Tibial nerve (tissue), 4 donors: Measurements from ENCODE around the gene DLGAP1. TPM values are rescaled to one million over a fixed set of nuclear protein-coding genes. Genes with fewer than 3 reads are reported as not detected.

Source experiments
- DNase-seq, 2 donors: peaks; one replicate each; pipeline ENCODE4 v3.0.0-alpha.2; 2019; ENCODE audit warnings: low spot score in 2 of 2
- H3K27ac ChIP-seq, 4 donors: fragments of 200-600 bp; sonication (generic) in 3 of 4; one replicate each; pipeline ENCODE4 v1.5.1; 2017 to 2019; ENCODE audit warnings: mild to moderate bottlenecking in 1 of 4
- H3K27me3 ChIP-seq, 2 donors: fragments of 200-600 bp; sonication (generic) in 1 of 2; one replicate each; pipeline versions ENCODE4 v1.5.1 to v1.6.0; 2017 to 2019
- H3K36me3 ChIP-seq, 3 donors: fragments of 200-600 bp; sonication (generic); one replicate each; pipeline ENCODE4 v1.5.1; 2018 to 2019
- H3K4me1 ChIP-seq, 4 donors: fragments of 200-600 bp; sonication (generic) in 3 of 4; one replicate each; pipeline ENCODE4 v1.5.1; 2017 to 2019
- H3K4me3 ChIP-seq, 4 donors: fragments of 200-600 bp; sonication (generic) in 3 of 4; one replicate each; pipeline ENCODE4 v1.5.1; 2017 to 2019; ENCODE audit warnings: mild to moderate bottlenecking in 1 of 4, moderate library complexity in 1 of 4
- H3K9me3 ChIP-seq, 4 donors: fragments of 200-600 bp; sonication (generic) in 3 of 4; one replicate each; pipeline ENCODE4 v1.5.1; 2017 to 2019
- CTCF ChIP-seq, 5 experiments: fragments of 200-600 bp in 3 of 5; fragments of 450-650 bp in 2 of 5; sonication (generic) in 3 of 5; IDR thresholded peaks; one replicate each; pipeline ENCODE4 v1.5.1; 2016 to 2019; ENCODE audit warnings: antibody characterized with exemption in 5 of 5, mild to moderate bottlenecking in 3 of 5, moderate library complexity in 2 of 5
- EP300 ChIP-seq, 2 donors: sonication (generic); formaldehyde crosslinking; IDR thresholded peaks; one replicate each; pipeline ENCODE4 v1.6.1; 2017; ENCODE audit warnings: antibody characterized with exemption in 2 of 2, mild to moderate bottlenecking in 1 of 2
- POLR2A ChIP-seq, 2 donors: fragments of 450-650 bp; IDR thresholded peaks; one replicate each; pipeline ENCODE4 v1.6.1; 2017; ENCODE audit warnings: antibody characterized with exemption in 2 of 2, mild to moderate bottlenecking in 2 of 2, moderate library complexity in 2 of 2
- WGBS, 2 donors: methylation state at CpG; one replicate each; pipeline ENCODE4 v1.1.5; 2018; 5-methylcytosine and 5-hydroxymethylcytosine counted together
- total RNA-seq, 4 donors: library from RNA; depleted of rRNA; stranded (reverse); fragments of >200 nt; gene quantifications; one replicate each; pipeline ENCODE4 v1.1.0, GENCODE V29; 2016

Gene DLGAP1
- total RNA-seq, 4 donors from 2014 or later: 1.5 to 18.3 (median 2.5) TPM

- Histone ChIP-seq H3K4me3 (no peak overlapping the region), H3K27me3 (no peaks in the 10 kb centered on the region), H3K9me3 (no peaks in the 10 kb centered on the region), H3K4me1 (peaks cover 0 to 4% (median 0%) of the 10 kb centered on the region in 4 donors), H3K36me3 (no peaks in the 10 kb centered on the region), H3K27ac (no peak overlapping the region)
- TF ChIP-seq CTCF (IDR thresholded peaks at IDR 0.05) (no peak), POLR2A (IDR thresholded peaks at IDR 0.05) (no peak), EP300 (IDR thresholded peaks at IDR 0.05) (no peak)
- no peak for DNase-seq
Observed at GRCh38 chr18:3824101-3824500, 631.0 kb downstream of the DLGAP1 start.

- 92 to 96% methylated on average over 3 of the region's 3 CpGs for WGBS, 2 donors
- TF ChIP-seq EP300 (IDR thresholded peaks at IDR 0.05) (no peak), CTCF (IDR thresholded peaks at IDR 0.05) (no peak), POLR2A (IDR thresholded peaks at IDR 0.05) (no peak)
- no peak for DNase-seq
- Histone ChIP-seq H3K36me3 (no peaks in the 10 kb centered on the region), H3K9me3 (no peaks in the 10 kb centered on the region), H3K27me3 (no peaks in the 10 kb centered on the region), H3K4me1 (peaks cover 0 to 4% (median 0%) of the 10 kb centered on the region in 4 donors), H3K27ac (no peak overlapping the region), H3K4me3 (no peak overlapping the region)
Observed at GRCh38 chr18:3823073-3823472, 632.0 kb downstream of the DLGAP1 start.

- no peak overlapping the region for H3K27ac ChIP-seq
- 38 to 48% methylated on average over 4 of the region's 4 CpGs for WGBS, 2 donors
- H3K36me3 ChIP-seq: no peaks in the 10 kb centered on the region
- no peaks in the 10 kb centered on the region for H3K4me1 ChIP-seq
- H3K9me3 ChIP-seq: no peaks in the 10 kb centered on the region
- H3K4me3 ChIP-seq: no peak overlapping the region
- TF ChIP-seq EP300 (IDR thresholded peaks at IDR 0.05): no peak
- no peak for TF ChIP-seq CTCF (IDR thresholded peaks at IDR 0.05)
- no peak for TF ChIP-seq POLR2A (IDR thresholded peaks at IDR 0.05)
- H3K27me3 ChIP-seq: no peaks in the 10 kb centered on the region
- DNase-seq: no peak
Observed at GRCh38 chr18:3821524-3821923, 633.6 kb downstream of the DLGAP1 start.

GRCh38 chr18:3819961-3820360 is 635.1 kb downstream of the DLGAP1 start:
- no peak for DNase-seq
- no peaks in the 10 kb centered on the region for H3K4me1 ChIP-seq
- 90 to 92% methylated on average over 7 of the region's 7 CpGs for WGBS, 2 donors
- TF ChIP-seq CTCF (IDR thresholded peaks at IDR 0.05) (no peak), EP300 (IDR thresholded peaks at IDR 0.05) (no peak), POLR2A (IDR thresholded peaks at IDR 0.05) (no peak)
- H3K36me3 ChIP-seq: no peaks in the 10 kb centered on the region
- H3K9me3 ChIP-seq: no peaks in the 10 kb centered on the region
- no peak overlapping the region for H3K27ac ChIP-seq
- no peak overlapping the region for H3K4me3 ChIP-seq
- H3K27me3 ChIP-seq: no peaks in the 10 kb centered on the region

GRCh38 chr18:3816610-3817363 is 638.3 kb downstream of the DLGAP1 start:
- WGBS, 2 donors: 62 to 76% methylated on average over 3 of the region's 3 CpGs
- Histone ChIP-seq H3K9me3 (no peaks in the 10 kb centered on the region), H3K27ac (no peak overlapping the region), H3K36me3 (no peaks in the 10 kb centered on the region), H3K4me1 (no peaks in the 10 kb centered on the region), H3K4me3 (no peak overlapping the region), H3K27me3 (no peaks in the 10 kb centered on the region)
- TF ChIP-seq POLR2A (IDR thresholded peaks at IDR 0.05) (no peak), EP300 (IDR thresholded peaks at IDR 0.05) (peak in 1 of 2 donors; percentile 30), CTCF (IDR thresholded peaks at IDR 0.05) (no peak)
- DNase-seq: no peak
